ENCODE data around the gene TOPAZ1.
"Not testable (repeated sequence)": the region's sequence is repeated elsewhere in the genome, so short reads cannot be mapped to it uniquely, and the experiment has no call there.

TOPAZ1 gene

GRCh38 chr3:44337248-44337785 lies 95.6 kb downstream of the TOPAZ1 start:
- DNase-seq = no peak

- DNase-seq = peak; percentile 68
Observed at GRCh38 chr3:44338010-44338827, 96.5 kb downstream of the TOPAZ1 start, which contains the start of gene TCAIM. Gene TCAIM (plus strand): TSS chr3:44338766. CDS start chr3:44354783, 16,017 bp downstream.

- no peak for DNase-seq
Observed at GRCh38 chr3:44338828-44339127, 97.1 kb downstream of the TOPAZ1 start.

GRCh38 chr3:44339181-44340057 lies 97.7 kb downstream of the TOPAZ1 start:
- DNase-seq = no peak

GRCh38 chr3:44340058-44340395 lies 98.3 kb downstream of the TOPAZ1 start:
- no peak for DNase-seq

GRCh38 chr3:44342176-44342790 lies 100.6 kb downstream of the TOPAZ1 start:
- DNase-seq = no peak

- no peak for DNase-seq
Observed at GRCh38 chr3:44343421-44343820, 101.7 kb downstream of the TOPAZ1 start.

- DNase-seq = not testable (repeated sequence)
Observed at GRCh38 chr3:44346590-44346989, 104.9 kb downstream of the TOPAZ1 start.

- DNase-seq = no peak
Observed at GRCh38 chr3:44348993-44349392, 107.3 kb downstream of the TOPAZ1 start.

GRCh38 chr3:44353355-44353924 lies 111.8 kb downstream of the TOPAZ1 start:
- no peak for DNase-seq

- no peak for DNase-seq
Observed at GRCh38 chr3:44355362-44356033, 113.8 kb downstream of the TOPAZ1 start.

- no peak for DNase-seq
Observed at GRCh38 chr3:44359146-44359751, 117.6 kb downstream of the TOPAZ1 start.

- no peak for DNase-seq
Observed at GRCh38 chr3:44363591-44363990, 121.9 kb downstream of the TOPAZ1 start.

GRCh38 chr3:44365952-44366351 lies 124.3 kb downstream of the TOPAZ1 start:
- DNase-seq = no peak

- no peak for DNase-seq
Observed at GRCh38 chr3:44375450-44375849, 133.8 kb downstream of the TOPAZ1 start.
